ENCODE measurements around the gene PPP2R3A.
"Not testable (repeated sequence)": the region's sequence is repeated elsewhere in the genome, so short reads cannot be mapped to it uniquely, and the experiment has no call there.

PPP2R3A gene

DNA sequence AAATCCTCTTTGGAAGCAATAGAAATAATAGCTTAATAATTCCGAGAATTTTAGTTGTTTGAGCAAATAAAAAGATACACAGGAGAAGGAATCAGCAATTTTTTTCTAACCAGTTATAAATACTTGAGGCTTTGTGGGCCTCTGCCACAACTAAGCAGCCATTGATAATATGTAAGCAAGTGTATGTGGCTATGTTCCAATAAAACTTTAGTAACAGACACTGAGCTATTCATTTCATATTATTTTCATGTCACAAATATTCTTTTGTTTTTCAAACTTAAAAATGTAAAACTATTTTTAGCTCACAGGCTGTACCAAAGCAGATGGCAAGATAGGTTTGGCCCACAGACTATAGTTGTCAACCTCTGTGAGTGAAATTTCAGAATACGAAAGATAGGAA lies 145.0 kb downstream of the PPP2R3A start:
- DNase-seq = no peak

DNA sequence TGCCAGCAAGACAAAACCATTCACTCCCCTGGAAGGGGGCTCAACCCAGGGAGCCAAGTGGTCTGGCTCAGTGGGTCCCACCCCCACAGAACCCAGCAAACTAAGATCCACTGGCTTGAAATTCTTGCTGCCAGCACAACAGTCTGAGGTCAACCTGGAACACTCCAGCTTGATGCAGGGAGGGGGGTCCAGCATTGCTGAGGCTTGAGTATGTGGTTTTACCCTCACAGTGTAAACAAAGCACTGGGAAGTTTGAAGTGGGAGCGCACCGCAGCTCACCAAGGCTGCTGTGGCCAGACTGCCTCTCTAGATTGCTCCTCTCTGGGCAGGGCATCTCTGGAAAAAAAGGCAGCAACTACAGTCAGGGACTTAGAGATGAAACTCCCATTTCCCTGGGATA lies 148.9 kb downstream of the PPP2R3A start:
- no peak for DNase-seq

DNA sequence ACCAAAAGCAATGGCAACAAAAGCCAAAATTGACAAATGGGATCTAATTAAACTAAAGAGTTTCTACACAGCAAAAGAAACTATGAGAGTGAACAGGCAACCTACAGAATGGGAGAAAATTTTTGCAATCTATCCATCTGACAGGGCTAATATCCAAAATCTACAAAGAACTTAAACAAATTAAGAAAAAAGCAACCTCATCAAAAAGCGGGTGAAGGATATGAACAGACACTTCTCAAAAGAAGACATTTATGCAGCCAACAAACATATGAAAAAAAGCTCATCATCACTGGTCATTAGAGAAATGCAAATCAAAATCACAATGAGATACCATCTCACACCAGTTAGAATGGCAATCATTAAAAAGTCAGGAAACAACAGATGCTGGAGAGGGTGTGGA lies 153.8 kb downstream of the PPP2R3A start:
- not testable (repeated sequence) for DNase-seq

DNA sequence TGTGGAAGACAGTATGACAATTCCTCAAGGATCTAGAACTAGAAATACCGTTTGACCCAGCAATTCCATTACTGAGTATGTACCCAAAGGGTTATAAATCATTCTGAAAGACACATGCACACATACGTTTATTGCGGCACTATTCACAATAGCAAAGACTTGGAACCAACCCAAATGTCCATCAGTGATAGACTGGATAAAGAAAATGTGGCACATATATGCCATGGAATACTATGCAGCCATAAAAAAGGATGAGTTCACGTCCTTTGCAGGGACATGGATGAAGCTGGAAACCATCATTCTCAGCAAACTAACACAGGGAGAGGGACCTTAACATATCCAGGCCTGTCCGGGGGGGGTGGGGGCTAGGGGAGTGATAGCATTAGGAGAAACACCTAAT lies 154.3 kb downstream of the PPP2R3A start:
- DNase-seq = not testable (repeated sequence)

DNA sequence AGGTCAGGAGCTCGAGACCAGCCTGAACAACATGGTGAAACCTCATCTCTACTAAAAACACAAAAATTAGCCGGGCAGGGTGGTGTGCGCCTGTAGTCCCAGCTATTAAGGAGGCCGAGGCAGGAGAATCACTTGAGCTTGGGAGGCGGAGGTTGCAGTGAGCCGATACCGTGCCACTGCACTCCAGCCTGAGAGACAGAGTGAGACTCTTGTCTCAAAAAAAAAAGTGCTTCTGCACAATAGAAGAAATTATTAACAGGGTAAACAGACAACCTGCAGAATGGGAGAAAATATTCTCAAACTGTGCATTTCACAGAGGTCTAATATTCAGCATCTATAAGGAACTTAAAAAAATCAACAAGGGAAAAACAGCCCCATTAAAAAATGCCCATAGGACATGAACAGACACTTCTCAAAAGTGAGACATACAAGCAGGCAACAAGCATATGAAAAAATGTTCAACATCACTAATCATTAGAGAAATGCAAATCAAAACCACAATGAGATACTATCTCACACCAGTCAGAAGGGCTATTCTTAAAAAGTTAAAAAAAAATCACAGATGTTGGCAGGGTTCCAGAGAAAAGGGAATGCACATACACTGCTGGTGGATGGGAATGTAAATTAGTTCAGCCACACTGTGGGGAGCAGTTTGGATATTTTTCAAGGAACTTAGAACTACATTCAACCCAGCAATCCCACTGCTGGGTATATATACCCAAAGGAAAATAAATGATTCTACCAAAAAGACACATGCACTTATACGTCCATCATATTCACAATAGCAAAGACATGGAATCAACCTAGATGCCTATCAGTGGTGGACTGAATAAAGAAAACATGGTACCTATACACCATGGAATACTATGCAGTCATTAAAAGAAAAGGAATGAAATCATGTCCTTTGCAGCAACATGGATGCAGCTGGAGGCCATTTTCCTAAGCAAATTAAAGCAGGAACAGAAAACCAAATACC lies 155.1 kb downstream of the PPP2R3A start:
- no peak for DNase-seq

DNA sequence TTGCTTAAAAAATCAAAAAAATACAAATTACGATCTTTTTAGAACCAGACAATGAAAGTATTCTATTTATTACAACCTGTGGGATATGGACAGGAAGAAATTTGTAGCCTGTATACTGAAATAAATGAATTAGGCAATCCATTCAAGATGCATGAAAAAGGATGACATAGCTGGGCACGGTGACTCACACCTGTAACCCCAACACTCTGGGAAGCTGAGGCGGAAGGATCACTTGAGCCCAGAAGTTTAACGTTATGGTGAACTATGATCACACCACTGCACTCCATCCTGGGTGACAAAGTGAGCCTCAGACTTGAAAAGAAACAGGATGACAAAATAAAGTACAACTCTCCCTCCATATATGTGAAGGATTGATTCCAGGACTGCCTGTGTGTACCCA lies 156.5 kb downstream of the PPP2R3A start:
- no peak for DNase-seq

DNA sequence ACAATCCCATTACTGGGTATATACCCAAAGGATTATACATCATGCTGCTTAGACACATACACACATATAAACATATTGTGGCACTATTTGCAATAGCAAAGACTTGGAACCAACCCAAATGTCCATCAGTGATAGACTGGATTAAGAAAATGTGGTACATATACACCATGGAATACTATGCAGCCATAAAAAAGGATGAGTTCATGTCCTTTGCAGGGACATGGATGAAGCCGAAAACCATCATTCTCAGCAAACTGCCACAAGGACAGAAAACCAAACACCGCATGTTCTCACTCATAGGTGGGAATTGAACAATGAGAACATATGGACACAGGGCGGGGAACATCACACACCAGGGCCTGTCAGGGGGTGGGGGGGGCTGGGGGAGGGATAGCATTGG lies 166.1 kb downstream of the PPP2R3A start:
- not testable (repeated sequence) for DNase-seq

DNA sequence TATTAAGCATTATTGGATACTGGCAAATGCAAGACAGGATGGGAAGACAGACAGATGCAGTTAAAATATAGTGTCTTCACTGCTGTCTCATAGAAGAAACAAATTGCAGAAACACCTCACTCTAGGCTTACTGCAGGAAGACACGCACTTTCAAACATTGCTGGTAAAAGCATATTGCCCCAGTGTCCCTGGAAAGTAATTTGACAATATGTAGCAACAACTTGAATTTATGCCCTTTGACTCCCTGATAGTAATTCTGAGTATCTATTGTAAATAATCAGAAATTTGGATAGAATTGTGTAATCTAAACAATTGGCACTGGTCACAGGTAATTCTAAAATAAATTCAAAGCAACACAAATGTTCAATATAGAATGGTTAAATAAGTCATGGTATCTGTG lies 168.6 kb downstream of the PPP2R3A start:
- DNase-seq = no peak

DNA sequence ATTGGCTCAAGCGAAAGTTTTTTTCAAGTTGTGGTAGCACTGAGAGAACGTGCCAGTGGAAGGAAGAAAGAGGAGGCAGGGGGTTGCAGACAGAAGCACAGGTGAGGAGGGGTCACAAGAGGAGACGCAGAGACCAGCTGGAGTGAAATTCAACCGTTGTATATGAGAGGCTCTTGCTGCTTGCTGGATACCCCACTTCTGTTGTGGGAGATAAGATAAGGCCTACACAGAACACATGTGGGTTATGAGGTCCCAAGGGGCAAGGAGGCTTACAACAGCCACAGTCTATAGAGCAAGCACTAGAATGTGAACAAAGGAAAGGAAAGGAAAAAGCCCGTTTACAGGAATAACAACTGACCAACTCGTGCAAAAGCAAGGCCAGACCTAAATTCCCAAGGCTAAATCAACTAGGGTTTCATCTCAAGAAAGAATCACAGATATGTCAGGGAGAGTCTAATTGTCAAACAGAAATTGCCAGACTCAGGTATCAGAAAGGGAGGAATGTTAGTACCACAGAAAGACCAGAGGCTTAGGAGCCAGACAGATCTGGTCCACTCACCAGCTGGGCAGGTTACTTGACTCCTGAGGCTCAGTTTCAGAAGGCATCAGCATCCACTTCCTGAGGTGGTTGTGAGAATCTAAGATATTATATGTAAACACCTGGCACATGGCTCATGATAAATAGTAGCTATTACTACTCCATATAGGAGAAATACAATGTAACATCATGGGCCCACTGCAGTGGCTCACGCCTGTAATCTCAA lies 169.7 kb downstream of the PPP2R3A start:
- DNase-seq = no peak

DNA sequence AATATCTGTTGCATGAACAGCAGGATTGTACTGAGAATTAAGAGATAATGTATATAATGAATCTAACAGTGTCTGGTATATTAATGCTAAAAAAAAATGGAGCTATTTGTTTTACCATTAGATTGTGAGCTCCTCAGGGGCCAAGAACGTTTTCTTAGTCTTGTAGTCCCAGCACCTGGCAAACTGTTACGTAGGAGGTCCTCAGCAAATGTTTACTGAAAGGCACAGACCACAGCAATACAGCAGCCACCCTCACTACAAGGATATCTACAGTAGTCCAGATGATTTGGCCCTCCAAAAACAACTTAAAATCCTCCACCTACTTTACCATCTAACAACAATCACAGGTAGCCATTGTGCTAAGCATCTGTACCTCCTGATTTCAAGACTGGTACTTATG lies 170.9 kb downstream of the PPP2R3A start:
- no peak for DNase-seq

DNA sequence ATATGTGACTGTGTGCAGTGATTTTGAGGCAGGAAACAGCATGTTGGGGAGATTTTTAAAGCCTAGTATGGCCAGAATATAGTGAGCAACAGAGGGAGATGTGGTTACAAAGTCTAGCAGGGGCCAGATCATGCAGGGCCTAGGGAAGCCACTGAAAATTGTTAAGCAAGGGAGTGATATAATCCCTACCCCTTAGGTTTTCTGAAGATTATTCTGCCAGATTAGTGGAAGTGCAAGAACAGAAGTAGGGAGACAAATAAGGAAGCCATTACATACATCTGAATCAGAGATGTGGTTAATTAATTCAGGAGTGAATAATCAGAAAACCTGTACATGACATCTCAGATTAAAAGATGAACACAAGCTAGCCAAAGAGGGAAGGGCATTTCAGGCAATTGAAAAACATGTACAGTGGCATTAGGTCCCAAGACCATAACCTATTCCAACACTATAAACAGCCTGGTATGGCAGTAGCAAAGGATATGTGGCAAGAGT lies 175.8 kb downstream of the PPP2R3A start:
- no peak for DNase-seq

DNA sequence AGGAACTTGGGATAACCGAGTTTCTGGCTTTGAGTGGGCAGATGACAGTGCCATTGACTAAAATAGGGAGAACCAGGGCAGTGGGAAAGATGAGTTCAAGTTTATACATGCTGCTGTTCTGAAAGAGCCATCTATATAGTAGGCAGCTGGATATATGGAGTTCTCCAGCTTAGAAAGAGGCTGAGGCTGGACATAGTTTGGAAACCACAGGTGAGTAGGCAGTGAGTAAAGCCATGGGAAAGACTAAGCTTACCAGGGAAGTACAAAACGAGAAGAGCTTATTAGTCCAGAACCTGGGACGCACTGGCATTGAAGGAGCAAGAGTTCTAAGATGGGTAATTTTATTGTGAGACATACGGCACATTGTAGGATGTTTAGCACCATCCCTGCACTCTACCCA lies 176.4 kb downstream of the PPP2R3A start:
- DNase-seq = no peak

DNA sequence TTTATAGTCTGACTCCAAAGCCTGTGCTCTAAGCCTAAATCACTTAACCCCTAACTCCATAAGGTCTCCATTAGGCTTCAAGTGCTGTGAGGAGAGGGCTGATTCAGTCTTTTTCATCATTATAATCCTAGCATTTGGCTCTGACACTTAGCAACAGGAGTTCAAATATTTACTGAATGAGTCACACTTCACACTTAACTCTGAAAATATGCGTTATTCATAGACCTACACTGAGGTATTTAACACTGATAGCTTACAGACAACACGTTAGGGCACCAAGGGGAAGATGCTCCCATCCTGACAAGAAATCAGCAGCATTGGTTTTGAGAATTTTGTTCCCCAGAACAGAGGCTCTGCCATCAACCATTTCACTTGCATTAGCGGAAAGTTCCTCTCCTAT lies 177.1 kb downstream of the PPP2R3A start:
- no peak for DNase-seq

DNA sequence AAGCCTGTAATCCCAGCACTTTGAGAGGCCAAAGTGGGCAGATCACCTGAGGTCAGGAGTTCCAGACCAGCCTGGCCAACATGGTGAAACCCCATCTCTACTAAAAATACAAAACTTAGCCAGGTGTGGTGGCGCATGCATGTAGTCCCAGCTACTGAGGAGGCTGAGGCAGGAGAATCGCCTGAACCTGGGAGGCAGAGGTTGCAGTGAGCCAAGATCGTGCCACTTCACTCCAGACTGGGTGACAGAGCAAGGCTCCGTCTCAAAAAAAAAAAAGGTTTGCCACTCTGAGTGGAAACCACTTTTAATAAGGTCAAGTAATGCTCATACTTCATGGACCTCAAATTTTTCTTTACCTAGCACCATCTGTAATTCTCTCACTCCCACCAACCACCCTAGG lies 178.9 kb downstream of the PPP2R3A start:
- DNase-seq = not testable (repeated sequence)

DNA sequence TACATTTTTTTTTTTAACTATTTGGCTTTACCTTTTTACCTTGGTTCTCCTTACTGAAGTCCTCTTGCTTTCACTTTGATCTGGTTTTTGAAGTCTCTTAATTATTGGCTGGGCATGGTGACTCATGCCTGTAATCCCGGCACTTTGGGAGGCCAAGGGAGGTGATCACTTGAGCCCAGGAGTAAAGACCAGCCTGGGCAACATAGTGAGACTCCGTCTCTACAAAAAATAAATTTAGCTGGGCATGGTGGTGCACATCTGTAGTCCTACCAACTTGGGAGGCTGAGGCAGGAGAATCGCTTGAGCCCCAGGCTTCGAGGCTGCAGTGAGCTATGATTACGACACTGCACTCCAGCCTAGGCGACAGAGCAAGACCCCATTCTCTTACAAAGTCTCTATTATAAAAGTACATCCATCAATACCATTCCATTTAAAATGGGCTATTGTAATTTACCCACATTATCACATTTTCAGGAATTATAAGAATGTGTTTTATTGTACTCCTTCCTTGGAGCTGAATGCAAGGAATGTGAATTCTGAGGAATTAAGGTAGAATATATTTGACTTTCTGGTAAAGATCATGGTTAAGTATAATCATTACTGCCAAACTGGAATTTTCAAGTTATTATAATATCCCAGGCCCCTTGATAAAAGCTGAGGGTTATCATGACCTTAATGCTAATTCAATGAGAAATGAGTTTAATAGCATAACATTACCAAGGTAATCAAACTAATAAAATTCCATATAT lies 181.6 kb downstream of the PPP2R3A start:
- DNase-seq = no peak

DNA sequence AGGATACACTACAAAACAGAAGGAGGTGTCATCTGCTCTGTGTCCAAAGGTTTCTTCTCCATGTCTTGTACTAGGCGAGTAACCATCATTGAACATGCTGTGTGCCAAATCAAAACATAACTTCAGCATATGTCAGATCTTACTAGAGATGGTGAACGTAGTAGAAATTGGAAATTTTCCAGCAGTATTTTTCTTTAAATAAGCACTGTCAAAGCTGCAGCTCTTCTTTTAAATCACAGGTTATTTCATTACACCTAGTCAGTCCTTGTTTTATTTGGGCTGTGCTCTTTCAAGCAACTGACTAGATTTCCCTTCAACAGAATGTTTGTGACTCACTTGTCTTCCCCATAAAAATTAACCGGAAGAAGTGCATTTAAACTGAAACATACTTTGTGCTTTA lies 184.1 kb downstream of the PPP2R3A start:
- no peak for DNase-seq

DNA sequence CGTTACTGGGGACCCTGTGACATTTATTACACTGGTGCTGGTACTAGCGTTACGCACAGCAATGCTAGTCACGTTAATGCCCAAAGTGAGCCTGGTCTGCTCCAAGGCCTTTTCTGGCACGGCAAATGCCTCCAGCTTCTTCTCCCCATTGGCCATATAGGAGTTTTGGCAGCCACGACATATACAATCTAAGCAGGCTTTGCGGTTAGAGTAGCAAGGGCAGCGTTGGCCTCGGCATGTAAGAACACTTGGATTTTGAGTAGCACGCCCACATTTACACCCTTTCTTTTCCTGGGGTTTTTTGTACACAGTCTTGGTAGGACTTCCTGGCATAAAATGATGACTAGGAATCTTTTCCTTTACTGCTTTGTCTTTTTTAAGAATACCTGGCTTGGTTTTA lies 185.7 kb downstream of the PPP2R3A start:
- no peak for DNase-seq

DNA sequence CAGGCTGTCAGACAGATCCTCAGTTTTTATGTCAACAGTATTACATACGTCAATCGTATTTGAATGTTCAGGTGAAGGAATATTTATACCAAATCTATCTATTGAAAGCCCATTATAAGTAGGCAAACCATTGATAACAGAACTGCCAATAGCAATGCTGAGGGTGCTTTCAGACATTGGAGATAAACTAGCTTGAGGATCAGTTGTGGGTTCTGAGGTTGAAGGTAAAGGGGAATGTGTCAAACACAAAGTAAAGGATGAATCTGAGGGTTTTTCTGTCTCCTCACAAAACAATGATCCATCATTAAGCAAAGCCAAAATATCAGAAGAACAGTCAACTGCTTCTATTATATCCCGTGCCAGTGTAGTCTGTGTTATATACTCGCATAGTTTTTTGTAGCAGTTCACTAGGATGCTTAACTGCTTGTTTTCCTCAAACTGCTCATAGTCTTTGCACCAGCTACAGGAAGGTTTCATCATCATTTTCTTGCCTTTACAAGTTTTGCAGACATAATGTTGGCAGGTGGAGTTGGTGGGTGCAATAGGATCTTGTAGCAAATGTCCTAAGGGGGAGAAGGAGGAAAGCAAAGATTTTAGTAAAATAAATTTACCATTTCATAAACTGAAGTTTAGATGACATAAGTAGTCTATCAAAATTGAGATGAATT lies 186.8 kb downstream of the PPP2R3A start:
- DNase-seq = no peak

DNA sequence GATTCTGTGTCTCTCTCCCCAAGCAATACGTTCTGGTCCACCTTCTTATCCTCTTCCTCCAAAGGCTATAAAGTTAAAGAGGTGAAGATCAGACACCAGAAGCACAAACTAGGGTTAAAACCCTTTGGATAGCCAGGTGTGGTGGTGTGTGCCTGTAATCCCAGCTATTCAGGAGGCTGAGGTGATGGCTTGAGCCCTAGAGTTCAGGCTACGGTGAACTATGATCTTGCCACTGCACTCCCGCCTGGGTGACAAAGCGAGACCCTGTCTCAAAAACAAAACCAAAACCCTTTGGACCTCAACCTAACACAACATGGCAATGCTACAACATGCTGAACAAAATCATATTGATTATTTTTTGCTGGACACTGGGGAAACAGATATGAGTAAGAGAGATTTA lies 187.4 kb downstream of the PPP2R3A start:
- DNase-seq = no peak

DNA sequence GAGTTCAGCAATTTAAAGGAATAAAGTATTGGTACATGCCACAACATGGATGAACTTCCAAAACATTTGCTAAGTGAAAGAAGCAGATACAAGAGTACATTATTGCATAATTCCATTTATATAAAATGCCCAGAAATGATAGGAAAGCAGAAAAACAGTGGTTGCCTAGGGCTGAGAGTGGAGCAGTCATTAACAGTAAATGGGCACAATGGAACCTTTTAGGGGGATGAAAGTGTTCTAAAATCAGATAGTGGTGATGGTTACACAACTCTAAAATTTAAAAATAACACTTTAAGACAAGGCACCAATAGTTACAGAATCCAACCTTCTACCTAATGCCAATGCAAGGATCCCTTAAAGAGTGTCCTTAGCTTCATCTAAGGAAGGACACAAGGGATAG lies 196.0 kb downstream of the PPP2R3A start:
- DNase-seq = no peak

DNA sequence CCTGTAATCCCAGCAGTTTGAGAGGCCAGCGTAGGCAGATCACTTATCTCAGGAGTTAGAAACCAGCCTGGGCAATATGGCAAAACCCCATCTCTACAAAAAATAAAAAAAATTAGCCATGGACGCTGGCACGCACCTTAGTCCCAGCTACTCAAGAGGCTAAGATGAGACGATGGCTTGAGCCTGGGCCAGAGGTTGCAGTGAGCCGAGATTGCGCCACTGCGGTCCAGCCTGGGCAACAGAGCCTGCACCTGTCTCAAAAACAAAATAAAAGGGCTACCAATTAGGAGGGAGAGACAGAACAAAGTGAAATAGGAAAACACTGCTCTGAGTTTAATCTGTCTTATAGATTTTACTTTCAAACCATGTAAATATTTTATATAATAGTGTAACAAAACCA lies 196.8 kb downstream of the PPP2R3A start:
- DNase-seq = no peak

DNA sequence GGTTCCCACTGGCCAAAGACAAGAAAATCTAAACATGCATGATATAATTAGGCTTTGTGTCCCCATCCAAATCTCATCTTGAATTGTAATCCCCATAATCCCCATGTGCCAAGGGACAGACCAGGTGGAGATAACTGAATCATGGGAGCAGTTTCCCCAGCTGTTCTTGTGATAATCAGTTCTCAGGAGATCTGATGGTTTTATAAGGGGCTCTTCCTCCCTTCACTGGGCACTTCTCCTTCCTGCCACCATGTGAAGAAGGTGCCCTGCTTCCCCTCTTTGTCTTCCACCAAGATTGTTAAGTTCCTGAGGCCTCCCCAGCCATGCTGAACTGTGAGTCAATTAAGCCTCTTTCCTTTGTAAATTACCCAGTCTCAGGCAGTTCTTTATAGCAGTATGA lies 198.1 kb downstream of the PPP2R3A start:
- not testable (repeated sequence) for DNase-seq

DNA sequence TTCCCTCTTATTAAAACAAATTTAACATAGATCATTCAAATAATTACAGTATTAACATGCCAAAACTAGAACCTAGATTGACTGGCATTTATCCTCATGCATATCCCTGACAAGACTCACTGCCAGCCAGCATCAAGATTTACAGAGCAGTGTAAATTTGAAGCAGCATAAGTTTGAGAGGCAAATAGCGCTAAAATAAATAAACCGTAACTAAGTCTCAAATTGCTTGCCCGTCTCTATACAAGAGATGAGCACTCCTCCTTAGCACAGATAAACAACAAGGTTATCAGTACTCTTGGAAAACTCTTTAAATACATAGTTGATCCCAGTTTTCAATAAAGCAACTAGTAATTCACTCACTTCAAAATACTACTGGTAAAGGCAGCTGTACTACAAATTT lies 201.0 kb downstream of the PPP2R3A start:
- DNase-seq = no peak

All from T1000 (cell line).